DND-41 (cell line): Measurements from ENCODE around the gene LHX4.

ENCODE experiments used
- ATAC-seq: fragments of 200-7000 bp; cut with Tn5 transposase; 3 replicates; pipeline ENCODE4 v1.9.1; 2021; ENCODE audit warnings: low read depth; ENCODE audit not compliant: insufficient read depth
- DNase-seq: peaks from one replicate; pipeline ENCODE4 v3.0.0-alpha.2; 2020
- H2AFZ ChIP-seq: 2 replicates; pipeline ENCODE4 v1.6.0; 2012; ENCODE audit warnings: low read depth, low read length
- H3K27ac ChIP-seq: 2 replicates; pipeline ENCODE4 v1.5.1; 2012; ENCODE audit warnings: low read length, inconsistent platforms
- H3K27me3 ChIP-seq: fragments of 200-600 bp; sonication (generic); 2 replicates; pipeline ENCODE4 v1.6.0; 2012; ENCODE audit warnings: low read length, mild to moderate bottlenecking, inconsistent platforms; ENCODE audit not compliant: insufficient read depth, poor library complexity
- H3K36me3 ChIP-seq: 2 replicates; pipeline ENCODE4 v1.5.1; 2012; ENCODE audit warnings: low read length, inconsistent platforms; ENCODE audit not compliant: insufficient read depth
- H3K4me1 ChIP-seq: 2 replicates; pipeline ENCODE4 v1.5.1; 2012; ENCODE audit warnings: mild to moderate bottlenecking, low read length; ENCODE audit not compliant: insufficient read depth
- H3K4me2 ChIP-seq: 2 replicates; pipeline ENCODE4 v1.6.0; 2012; ENCODE audit warnings: mild to moderate bottlenecking, moderate library complexity, low read length, inconsistent platforms; ENCODE audit not compliant: insufficient read depth
- H3K4me3 ChIP-seq, 2 experiments: fragments of 200-600 bp in 1 of 2; shearing (Covaris generic) in 1 of 2; 2 replicates each; pipeline ENCODE4 v1.5.1; 2012 to 2016; ENCODE audit warnings: inconsistent platforms in 2 of 2, low read length in 2 of 2, mild to moderate bottlenecking in 2 of 2, low read depth in 1 of 2, moderate library complexity in 1 of 2
- H3K79me2 ChIP-seq: 2 replicates; pipeline ENCODE4 v1.6.0; 2012; ENCODE audit warnings: low read length, inconsistent platforms; ENCODE audit not compliant: insufficient read depth
- H3K9ac ChIP-seq: 2 replicates; pipeline ENCODE4 v1.6.0; 2012; ENCODE audit warnings: low read depth, mild to moderate bottlenecking, inconsistent platforms, low read length, moderate library complexity
- H3K9me3 ChIP-seq: 2 replicates; pipeline ENCODE4 v1.5.1; 2012; ENCODE audit warnings: low read length, moderate library complexity, mild to moderate bottlenecking, inconsistent platforms; ENCODE audit not compliant: insufficient read depth, severe bottlenecking
- H4K20me1 ChIP-seq: 2 replicates; pipeline ENCODE4 v1.6.0; 2012; ENCODE audit warnings: low read length; ENCODE audit not compliant: insufficient read depth
- EZH2 ChIP-seq: IDR thresholded peaks from 3 replicates; pipeline ENCODE4 v1.6.1; 2012; ENCODE audit warnings: borderline replicate concordance, low read depth, mild to moderate bottlenecking, moderate library complexity, low read length, inconsistent platforms; ENCODE audit not compliant: severe bottlenecking
- TF ChIP-seq, protein P1 (sequence below): IDR thresholded peaks from 2 replicates; pipeline ENCODE4 v1.5.1; 2012; ENCODE audit warnings: borderline replicate concordance, low read length, moderate library complexity, mild to moderate bottlenecking; ENCODE audit not compliant: poor library complexity, severe bottlenecking; ENCODE audit errors: extremely low read depth

Gene LHX4

DNA sequence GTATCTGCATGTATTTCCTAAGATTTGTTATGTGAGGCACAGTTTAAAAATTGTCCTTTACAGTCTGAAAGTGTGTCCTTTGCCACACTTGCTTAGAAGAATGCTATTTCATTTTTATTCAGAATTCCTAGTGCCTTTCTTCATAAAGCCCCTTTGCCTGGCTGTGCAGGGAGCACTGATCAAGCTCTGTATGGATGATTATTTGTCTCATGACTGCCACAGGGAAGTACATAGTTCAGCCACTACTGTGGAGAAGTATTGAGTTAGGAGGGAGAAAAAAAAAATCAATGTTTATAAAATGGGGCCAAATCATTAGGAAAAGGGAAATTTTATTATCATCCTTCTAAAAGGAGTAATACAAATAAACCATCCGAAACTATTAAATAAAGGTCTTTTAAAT is 51.4 kb downstream of the LHX4 start:
- no peak overlapping the region for H3K9ac ChIP-seq
- no peaks in the 10 kb centered on the region for H3K27me3 ChIP-seq
- H3K36me3 ChIP-seq = peaks cover 45% of the 10 kb centered on the region

DNA sequence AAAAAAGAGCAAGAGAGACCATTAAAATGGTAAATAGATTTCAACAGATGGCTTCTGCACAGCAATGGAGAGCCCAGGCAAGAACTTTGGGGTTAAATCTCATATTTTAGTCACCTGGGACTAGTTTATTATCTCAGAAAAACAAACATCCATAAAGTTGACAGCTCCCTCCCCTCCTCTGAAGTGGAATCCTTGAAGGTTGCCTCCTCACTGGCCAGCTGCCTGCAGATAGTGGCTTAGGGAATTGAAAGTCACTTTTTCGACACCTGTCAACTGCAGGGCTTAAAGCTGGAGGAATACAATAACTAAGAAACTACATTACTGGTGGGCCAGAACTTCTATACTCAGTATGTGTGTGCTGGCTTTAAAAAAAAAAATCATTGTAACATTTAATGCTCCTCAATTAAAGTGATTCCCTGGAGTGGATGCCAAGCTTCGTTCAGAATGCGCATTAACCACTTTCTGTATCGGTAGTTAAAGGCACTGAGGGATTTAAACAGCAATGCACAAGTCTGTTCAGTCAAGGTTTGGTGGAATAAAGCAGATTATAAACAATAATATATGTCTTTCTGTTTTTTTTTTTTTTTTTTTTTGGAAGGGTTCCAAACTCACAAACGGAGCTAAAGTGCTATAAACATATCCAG is 52.5 kb downstream of the LHX4 start:
- Histone ChIP-seq H4K20me1 (no peaks in the 10 kb centered on the region), H3K4me2 (no peak overlapping the region), H3K36me3 (peaks cover 47% of the 10 kb centered on the region), H3K79me2 (no peaks in the 10 kb centered on the region), H3K9me3 (no peaks in the 10 kb centered on the region), H3K4me3 (no peak overlapping the region), H3K4me1 (no peaks in the 10 kb centered on the region), H3K9ac (no peak overlapping the region), H2AFZ (no peak overlapping the region), H3K27ac (no peak overlapping the region), H3K27me3 (no peaks in the 10 kb centered on the region)
- DNase-seq (no peak), ATAC-seq (no peak)
- TF ChIP-seq, protein P1, sequence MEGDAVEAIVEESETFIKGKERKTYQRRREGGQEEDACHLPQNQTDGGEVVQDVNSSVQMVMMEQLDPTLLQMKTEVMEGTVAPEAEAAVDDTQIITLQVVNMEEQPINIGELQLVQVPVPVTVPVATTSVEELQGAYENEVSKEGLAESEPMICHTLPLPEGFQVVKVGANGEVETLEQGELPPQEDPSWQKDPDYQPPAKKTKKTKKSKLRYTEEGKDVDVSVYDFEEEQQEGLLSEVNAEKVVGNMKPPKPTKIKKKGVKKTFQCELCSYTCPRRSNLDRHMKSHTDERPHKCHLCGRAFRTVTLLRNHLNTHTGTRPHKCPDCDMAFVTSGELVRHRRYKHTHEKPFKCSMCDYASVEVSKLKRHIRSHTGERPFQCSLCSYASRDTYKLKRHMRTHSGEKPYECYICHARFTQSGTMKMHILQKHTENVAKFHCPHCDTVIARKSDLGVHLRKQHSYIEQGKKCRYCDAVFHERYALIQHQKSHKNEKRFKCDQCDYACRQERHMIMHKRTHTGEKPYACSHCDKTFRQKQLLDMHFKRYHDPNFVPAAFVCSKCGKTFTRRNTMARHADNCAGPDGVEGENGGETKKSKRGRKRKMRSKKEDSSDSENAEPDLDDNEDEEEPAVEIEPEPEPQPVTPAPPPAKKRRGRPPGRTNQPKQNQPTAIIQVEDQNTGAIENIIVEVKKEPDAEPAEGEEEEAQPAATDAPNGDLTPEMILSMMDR = no peak
- no peak for TF ChIP-seq EZH2

More for the DNA sequence above, 51.4 kb downstream of the LHX4 start:
- DNase-seq (no peak), ATAC-seq (no peak)
- TF ChIP-seq, protein P1 = no peak
- TF ChIP-seq EZH2 = no peak
- no peaks in the 10 kb centered on the region for H3K79me2 ChIP-seq
- no peaks in the 10 kb centered on the region for H4K20me1 ChIP-seq
- no peak overlapping the region for H3K4me3 ChIP-seq
- H3K4me1 ChIP-seq = no peaks in the 10 kb centered on the region
- no peaks in the 10 kb centered on the region for H3K9me3 ChIP-seq
- H3K4me2 ChIP-seq = no peak overlapping the region
- no peak overlapping the region for H3K27ac ChIP-seq
- H2AFZ ChIP-seq = no peak overlapping the region

DNA sequence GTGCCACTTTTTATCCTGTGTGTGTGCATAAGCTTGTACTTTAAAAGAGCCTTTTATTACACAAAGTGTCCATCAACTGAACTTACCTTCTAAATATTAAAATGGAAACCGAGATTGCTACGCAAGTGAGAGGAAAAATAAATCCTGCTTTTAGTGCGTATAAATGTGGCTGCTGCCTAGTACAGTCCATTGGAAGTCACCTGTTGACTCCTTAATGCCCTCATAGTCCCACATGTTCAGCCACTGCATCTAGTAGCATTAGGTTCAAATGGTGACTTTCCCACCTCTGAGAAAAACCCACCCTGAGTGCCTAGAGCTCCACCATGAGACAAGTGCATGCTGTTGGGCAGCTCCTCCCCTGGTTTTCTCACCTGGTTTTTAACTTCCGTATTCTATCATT is 53.0 kb downstream of the LHX4 start:
- DNase-seq (no peak), ATAC-seq (no peak)
- Histone ChIP-seq H3K4me3 (no peak overlapping the region), H3K27ac (no peak overlapping the region), H3K36me3 (peaks cover 48% of the 10 kb centered on the region), H3K4me1 (no peaks in the 10 kb centered on the region), H3K9me3 (no peaks in the 10 kb centered on the region), H2AFZ (no peak overlapping the region), H3K9ac (no peak overlapping the region), H3K27me3 (no peaks in the 10 kb centered on the region), H3K4me2 (no peak overlapping the region), H3K79me2 (no peaks in the 10 kb centered on the region), H4K20me1 (no peaks in the 10 kb centered on the region)
- TF ChIP-seq, protein P1 = no peak
- no peak for TF ChIP-seq EZH2
